HG03135 (cell line): ENCODE data around the gene NEIL1.

Experiments used
- ATAC-seq: cut with Tn5 transposase; IDR thresholded peaks from one replicate; pipeline ENCODE4 v1.9.1; 2021; ENCODE audit warnings: mild to moderate bottlenecking, moderate library complexity; ENCODE audit not compliant: unreplicated experiment

Gene NEIL1

GRCh38 chr15:75355369-75355768 is 8.5 kb downstream of the NEIL1 start:
- ATAC-seq = no peak

DNA sequence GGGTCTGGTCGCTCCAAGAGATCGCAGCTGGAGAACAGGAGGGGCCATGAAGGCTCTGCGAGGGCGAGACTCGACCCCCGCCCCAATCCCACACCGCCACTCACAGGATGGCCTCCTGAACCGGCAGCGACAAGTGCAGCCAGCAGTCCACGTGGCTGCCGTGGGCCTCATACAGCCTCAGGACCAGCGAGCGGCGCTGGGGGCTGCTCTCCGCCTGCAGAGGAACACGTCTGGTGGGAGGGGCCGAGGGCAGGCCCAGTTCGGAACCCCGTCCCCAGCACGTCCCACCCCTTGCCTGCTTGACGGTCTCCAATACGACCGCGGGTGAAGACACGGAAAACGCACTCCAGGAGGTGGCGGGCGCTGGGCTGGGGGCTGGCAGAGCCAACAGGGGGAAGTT is 9.2 kb downstream of the NEIL1 start:
- no peak for ATAC-seq

DNA sequence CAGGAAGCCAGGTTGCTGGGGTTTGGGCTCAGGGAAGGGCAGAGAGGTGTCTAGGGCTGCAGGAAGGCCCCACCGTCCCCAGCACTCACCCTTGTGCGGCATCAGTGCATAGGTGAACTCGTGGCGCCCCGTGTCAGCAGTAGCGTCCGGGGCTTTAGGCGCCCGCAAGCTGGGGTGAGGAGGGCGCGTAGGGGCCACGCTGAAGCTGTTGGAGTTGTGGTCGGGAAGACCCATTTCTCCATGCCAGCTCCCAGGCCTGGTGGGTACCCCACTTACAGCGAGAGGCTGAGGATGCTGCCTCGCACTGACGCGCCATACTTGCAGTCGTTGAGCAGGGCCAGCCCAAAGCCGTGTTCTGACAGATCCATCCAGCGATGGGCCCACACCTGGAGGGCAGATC is 9.7 kb downstream of the NEIL1 start:
- no peak for ATAC-seq

DNA sequence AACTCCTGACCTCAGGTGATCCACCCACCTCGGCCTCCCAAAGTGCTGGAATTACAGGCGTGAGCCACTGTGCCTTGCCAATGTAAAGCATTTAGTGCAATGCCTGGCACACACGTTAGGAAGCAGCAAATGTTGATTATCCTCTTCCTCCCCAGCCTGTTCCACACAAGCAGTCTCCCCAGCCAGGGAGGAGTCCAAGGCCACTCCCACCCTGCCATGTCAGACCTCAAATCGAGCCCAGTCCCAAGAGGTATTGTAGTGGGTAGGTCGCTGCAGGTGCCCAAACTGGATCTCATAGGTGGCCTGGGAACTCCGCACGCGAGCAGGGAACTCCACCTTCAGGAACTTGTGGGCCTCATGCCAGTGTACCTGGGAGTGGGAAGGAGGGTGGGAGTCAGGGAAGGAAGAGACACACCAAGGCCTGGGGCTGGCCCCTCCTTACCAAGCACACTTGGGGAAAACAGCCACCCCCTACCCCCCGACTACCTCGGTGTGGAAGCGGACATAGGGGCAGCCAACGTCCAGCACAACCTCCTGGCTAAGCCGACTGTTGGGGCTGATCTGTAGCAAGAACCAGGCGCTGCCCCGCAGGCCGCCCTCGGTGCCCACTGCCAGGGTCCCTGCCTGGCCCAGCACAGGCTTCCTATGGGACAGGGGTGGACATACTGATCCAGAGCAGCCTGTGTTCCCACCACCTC is 11.3 kb downstream of the NEIL1 start:
- no peak for ATAC-seq

GRCh38 chr15:75358771-75359536 is 12.1 kb downstream of the NEIL1 start:
- ATAC-seq = no peak

DNA sequence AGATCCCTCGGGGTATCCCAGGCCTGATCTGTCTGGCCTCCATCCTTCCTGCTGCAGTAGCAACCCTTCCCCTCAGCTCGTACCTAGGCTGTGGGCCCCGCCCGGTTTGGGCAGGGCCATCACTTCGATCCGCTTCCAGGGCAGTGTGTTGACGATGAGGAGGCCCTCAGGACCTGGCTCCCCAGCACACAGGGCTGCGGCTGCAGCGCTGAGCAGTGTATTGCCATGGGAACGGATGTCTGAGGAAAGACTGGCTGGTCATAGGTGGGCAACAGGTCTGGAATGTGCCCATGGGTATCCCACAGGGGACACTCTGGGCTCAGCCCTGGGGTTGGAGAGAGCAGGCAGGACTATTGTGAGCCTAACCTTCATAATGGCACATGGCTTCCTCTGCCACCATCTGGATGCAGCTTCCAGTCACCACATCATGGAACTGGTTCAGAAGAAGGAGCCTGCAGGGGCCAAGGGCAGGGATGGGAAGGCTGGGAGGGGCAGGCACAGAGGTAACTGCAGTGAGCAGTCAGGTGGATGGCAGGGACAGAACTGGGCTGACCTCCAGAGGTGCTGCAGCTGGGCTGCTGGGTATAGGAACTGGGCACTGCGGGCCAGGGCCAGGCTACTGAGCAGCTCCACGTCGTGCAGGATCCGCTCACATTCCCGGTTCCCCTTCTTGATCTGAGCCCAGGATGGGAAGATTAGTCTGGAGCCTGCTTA is 12.9 kb downstream of the NEIL1 start:
- no peak for ATAC-seq

DNA sequence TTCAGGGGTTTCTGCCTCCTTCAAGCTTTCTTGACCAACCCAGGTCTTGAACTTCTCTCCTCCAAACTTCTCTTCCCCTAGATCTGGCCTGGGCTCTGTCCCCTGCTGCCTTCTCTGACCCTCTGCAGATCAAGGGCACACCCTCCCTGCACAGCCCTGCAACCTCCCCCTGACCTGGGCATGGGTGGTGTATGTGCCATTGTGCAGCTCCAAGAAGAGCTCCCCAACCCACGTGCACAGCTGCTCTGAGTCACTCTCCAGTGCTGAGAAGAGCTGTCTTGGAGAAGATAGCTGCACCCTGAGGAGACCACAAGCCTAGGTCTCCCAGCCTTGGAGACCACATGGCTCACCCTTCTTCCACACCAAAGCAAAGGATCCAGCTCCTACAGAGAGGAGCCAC is 13.6 kb downstream of the NEIL1 start:
- no peak for ATAC-seq

DNA sequence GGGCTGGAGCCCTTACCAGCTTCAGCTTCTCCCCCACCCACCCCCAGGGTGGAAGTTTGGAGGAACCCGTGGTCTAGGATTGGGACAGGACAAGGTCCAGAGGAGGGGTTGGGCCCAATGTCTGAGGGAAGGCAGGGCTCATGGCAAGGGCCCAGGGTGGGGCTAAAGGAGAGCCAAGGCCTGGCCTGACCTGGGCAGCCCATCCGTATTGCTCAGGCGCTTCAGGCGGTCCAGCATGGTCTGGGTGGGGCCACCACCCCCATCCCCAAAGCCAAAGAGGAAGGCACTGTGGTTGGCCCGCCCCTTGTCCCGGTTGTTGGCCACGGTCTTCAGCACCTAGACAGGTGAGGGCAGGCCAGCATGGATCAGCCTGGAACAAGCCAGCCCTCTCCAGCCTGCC is 14.0 kb downstream of the NEIL1 start:
- ATAC-seq = no peak

- ATAC-seq = no peak
Measured at GRCh38 chr15:75361361-75361988, 14.6 kb downstream of the NEIL1 start.

GRCh38 chr15:75361989-75362641 is 15.3 kb downstream of the NEIL1 start:
- no peak for ATAC-seq

GRCh38 chr15:75362642-75363249 is 15.9 kb downstream of the NEIL1 start:
- ATAC-seq = no peak

GRCh38 chr15:75363786-75364185 is 16.9 kb downstream of the NEIL1 start:
- ATAC-seq = no peak

DNA sequence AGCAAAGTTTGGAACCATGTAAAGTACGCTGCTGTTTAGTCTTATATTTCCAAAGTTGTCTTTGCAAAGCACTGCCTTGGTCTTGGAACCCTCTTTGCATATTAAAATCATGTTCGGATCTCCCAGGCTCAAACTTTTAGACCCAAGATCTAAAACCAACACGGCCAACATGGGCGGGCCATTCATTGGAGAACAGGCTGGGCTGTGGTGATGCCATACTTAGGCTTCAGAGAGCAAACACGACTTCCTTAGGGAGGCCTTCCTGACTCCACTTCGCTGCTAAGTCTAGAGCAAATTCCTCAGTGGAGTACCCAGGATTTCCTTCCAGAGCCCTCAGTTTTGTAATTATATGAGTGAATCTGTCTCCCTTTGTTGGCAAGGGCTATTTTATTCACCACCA is 18.0 kb downstream of the NEIL1 start:
- ATAC-seq = no peak

DNA sequence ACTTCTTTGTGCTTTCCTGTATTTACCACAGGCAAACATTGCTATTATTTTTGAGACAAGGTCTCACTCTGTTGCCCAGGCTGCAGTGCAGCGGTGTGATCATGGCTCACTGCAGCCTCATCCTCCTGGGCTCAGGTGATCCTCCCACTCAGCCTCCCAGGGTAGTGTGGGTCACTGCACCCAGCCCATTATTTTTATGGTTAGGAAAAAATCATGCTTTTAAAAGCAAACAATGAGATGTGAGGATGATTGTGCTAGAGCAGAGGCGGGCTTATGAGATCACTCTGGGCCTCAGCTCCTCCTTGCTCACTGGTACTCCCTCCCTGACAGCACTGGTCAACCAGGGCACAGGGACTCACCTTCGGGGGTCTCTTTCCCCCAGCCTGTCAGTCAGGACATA is 19.3 kb downstream of the NEIL1 start:
- no peak for ATAC-seq

DNA sequence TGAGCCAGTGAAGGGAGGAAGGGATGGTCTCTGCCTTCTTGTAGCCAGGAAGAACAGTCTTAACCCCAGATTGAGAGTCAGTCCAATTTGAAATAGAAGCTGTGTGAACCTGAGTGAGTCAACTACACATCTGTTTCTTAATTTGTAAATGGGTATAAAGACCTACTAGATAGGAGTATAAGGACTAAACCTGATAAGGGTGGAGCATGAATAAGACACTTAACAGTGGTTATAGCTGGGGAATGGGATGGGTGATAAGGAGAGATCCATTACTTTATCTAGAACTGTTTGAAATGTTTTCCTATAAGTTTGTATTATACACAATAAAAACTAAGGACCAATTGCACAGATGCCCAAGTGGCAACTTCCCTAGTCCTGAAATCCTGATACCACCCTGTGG is 20.2 kb downstream of the NEIL1 start:
- ATAC-seq = no peak

DNA sequence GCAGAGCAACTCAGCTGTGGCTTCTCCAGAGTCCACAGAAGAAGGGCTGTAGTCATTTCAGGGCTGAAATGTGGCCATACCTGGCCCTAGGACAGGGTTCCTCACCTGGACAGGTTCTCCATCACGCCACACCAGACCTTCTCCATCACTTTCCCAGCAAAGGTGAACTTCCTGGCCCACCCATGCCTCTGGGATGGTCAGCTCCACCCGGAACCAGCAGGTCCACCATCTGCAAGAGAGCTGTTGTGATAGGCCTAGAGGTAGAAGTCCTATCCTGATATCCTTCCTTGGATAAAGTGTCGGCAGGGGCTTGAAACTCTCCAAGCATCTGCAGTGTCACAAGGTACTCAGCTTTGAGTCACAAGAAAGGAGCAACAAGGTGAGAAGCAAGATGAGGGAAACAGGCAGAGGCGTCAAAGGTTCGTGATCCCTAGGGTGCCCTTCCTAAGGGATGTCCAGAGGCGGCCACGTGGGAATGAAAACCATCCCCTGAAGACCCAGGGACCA is 20.6 kb downstream of the NEIL1 start:
- no peak for ATAC-seq

DNA sequence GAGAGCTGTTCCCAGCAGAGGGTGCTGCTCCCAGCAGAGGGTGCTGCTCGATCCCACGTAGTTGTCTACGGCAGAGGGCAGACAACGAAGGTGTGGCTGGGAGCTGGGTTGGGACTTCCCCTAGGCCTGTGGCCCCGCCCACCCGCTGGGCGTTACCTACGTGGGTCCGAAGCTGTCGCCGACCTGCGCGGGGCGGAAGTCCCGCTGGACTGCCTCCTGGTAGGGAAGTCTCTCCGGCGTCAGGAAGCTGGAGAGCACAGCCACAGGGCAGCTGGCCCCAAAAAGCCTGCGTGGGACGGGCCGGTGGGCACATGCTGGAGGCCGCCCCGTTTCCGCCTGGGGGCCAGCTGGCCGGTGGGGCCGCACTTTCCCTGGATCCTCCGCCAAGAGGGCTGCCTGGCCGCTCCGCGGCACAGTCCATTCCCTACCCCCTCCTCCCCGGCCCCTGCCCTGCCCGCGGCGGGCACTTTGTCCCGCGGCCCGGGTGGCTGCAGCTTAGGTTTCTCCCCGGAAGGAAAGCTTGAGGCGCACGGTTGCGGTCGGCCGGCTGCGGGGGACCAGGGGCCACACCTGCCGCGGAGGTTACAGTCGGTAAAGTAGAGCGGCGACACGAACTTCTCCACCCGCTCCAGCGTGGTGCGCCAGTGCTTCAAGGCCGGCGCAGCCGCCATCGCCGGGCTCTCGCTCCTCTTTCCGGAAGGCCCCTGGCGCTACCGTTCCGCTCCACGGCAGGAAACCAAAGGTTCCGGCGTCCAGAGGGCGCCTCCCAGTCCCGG is 21.3 kb downstream of the NEIL1 start, which contains the start of gene MAN2C1:
MAN2C1 (minus strand) TSS at position 695 of the 776 bp plus-strand sequence; CDS start at position 671, 24 bp downstream.
- peak; percentile 84 for ATAC-seq

- no peak for ATAC-seq
Measured at GRCh38 chr15:75368689-75369239, 21.9 kb downstream of the NEIL1 start.
